HepG2 (cell line): ENCODE data around the gene PDIA5. TPM values are rescaled to one million over a fixed set of nuclear protein-coding genes. Genes with fewer than 3 reads are reported as not detected.
A peak's percentile ranks its signal among the peaks of the same experiment; 100 is the strongest.

Experiments used
- ATAC-seq: fragments of 200-7000 bp; cut with Tn5 transposase; 3 replicates; pipeline ENCODE4 v1.9.1; 2020; ENCODE audit warnings: mild to moderate bottlenecking, moderate library complexity
- BruUV-seq: library from RNA; stranded (reverse); fragments of 400-500 nt; replicated peaks from 2 replicates; lab custom pipeline; 2021; lab: Mats Ljungman, UMichigan
- CTCF ChIA-PET: fragments of 300-600 bp; formaldehyde crosslinking; extraction: SDS; loops from one replicate; lab custom pipeline; 2021; ENCODE audit warnings: low total read pairs, inconsistent platforms, low intra/inter-chr PET ratio; lab: Yijun Ruan, JAX
- POLR2A ChIA-PET: fragments of 350-600 bp; sonication (Branson Sonifier 250); formaldehyde crosslinking; loops from one replicate; lab custom pipeline; 2020; ENCODE audit warnings: antibody characterized with exemption, inconsistent platforms; lab: Yijun Ruan, JAX
- DNase-seq: peaks from one replicate; pipeline ENCODE4 v3.0.0-alpha.2; 2015; ENCODE audit warnings: low spot score
- FAIRE-seq: peaks from 3 replicates; lab custom pipeline; 2011; peaks lifted over from hg19 to GRCh38; lab: Jason Lieb, UNC
- H2AFZ ChIP-seq: one replicate; pipeline ENCODE4 v1.6.1; 2011; ENCODE audit warnings: low read length, inconsistent platforms
- H3K27ac ChIP-seq: fragments of 300-600 bp; 3 replicates; pipeline ENCODE4 v1.8.0; 2011; ENCODE audit warnings: mixed run types, mild to moderate bottlenecking, mixed read lengths, low read length, inconsistent platforms; ENCODE audit not compliant: insufficient read depth; ENCODE audit errors: extremely low read length
- H3K27me3 ChIP-seq, 2 experiments: fragments of 200-600 bp in 1 of 2; 2 replicates in 1 of 2; 3 replicates in 1 of 2; pipeline versions ENCODE4 v1.6.0 to v1.8.0; 2011; ENCODE audit warnings: low read length in 2 of 2, mild to moderate bottlenecking in 2 of 2, moderate library complexity in 2 of 2, inconsistent platforms in 1 of 2; ENCODE audit not compliant: insufficient read depth in 2 of 2, control insufficient read depth in 1 of 2
- H3K36me3 ChIP-seq, 2 experiments: fragments of 200-600 bp in 1 of 2; replicated peaks in 1 of 2; 2 replicates in 1 of 2; 3 replicates in 1 of 2; pipeline versions ENCODE4 v1.5.1 to v1.8.0; 2011; ENCODE audit warnings: low read length in 2 of 2, inconsistent platforms in 1 of 2; ENCODE audit not compliant: insufficient read depth in 2 of 2, control insufficient read depth in 1 of 2
- H3K4me1 ChIP-seq: 2 replicates; pipeline ENCODE4 v1.5.1; 2012; ENCODE audit warnings: low read length, inconsistent platforms; ENCODE audit not compliant: insufficient read depth
- H3K4me2 ChIP-seq: 2 replicates; pipeline ENCODE4 v1.6.0; 2011; ENCODE audit warnings: low read depth, low read length, inconsistent platforms
- H3K4me3 ChIP-seq, 3 experiments: fragments of 200-600 bp in 1 of 3; sonication (generic), shearing (Covaris generic) in 1 of 3; replicated peaks in 1 of 3; 2 replicates each; pipeline ENCODE4 v1.5.1; 2011 to 2016; ENCODE audit warnings: low read length in 3 of 3, inconsistent platforms in 2 of 3, low read depth in 2 of 3, mild to moderate bottlenecking in 2 of 3, control low read depth in 1 of 3, mixed read lengths in 1 of 3; ENCODE audit not compliant: insufficient read depth in 1 of 3
- H3K79me2 ChIP-seq: one replicate; pipeline ENCODE4 v1.6.1; 2011; ENCODE audit warnings: low read length, inconsistent platforms; ENCODE audit not compliant: insufficient read depth
- H3K9ac ChIP-seq: 2 replicates; pipeline ENCODE4 v1.6.0; 2011; ENCODE audit warnings: mild to moderate bottlenecking, low read depth, low read length, inconsistent platforms; ENCODE audit not compliant: insufficient read depth
- H3K9me3 ChIP-seq: 2 replicates; pipeline ENCODE4 v1.5.1; 2012; ENCODE audit warnings: mild to moderate bottlenecking, low read length
- H4K20me1 ChIP-seq: 2 replicates; pipeline ENCODE4 v1.6.0; 2011; ENCODE audit warnings: inconsistent platforms, mild to moderate bottlenecking, low read length, moderate library complexity; ENCODE audit not compliant: insufficient read depth
- AGO1 ChIP-seq: fragments of 200-400 bp; formaldehyde crosslinking; IDR thresholded peaks from 2 replicates; pipeline ENCODE4 v1.6.1; 2017; ENCODE audit warnings: mild to moderate bottlenecking, low read depth, low read length, moderate library complexity; ENCODE audit not compliant: poor library complexity, severe bottlenecking
- AGO2 ChIP-seq: fragments of 200-400 bp; formaldehyde crosslinking; optimal IDR thresholded peaks from 2 replicates; pipeline ENCODE3; 2017; ENCODE audit warnings: mild to moderate bottlenecking, low read depth, low read length, moderate library complexity
- MXI1 ChIP-seq: IDR thresholded peaks from 3 replicates; pipeline ENCODE4 v1.6.1; 2012; ENCODE audit warnings: low read depth, low read length, inconsistent platforms, borderline replicate concordance
- RBM22 ChIP-seq: fragments of 200-400 bp; formaldehyde crosslinking; optimal IDR thresholded peaks from 2 replicates; pipeline ENCODE3; 2017; ENCODE audit warnings: mild to moderate bottlenecking, low read length, moderate library complexity
- SP1 ChIP-seq, 2 experiments: fragments of 450-650 bp in 1 of 2; sonication (generic) in 1 of 2; formaldehyde crosslinking in 1 of 2; IDR thresholded peaks; 2 replicates each; pipeline versions ENCODE4 v1.4.0 to v1.6.1; 2016 to 2020; ENCODE audit warnings: missing genetic modification reagents in 1 of 2
- ZNF24 ChIP-seq: fragments of 450-650 bp; IDR thresholded peaks from 2 replicates; pipeline ENCODE4 v1.6.1; 2017; ENCODE audit warnings: antibody characterized with exemption, mild to moderate bottlenecking
- ZNF674 ChIP-seq: sonication (generic); formaldehyde crosslinking; IDR thresholded peaks from 2 replicates; pipeline ENCODE4 v1.5.0; 2020; ENCODE audit warnings: low read depth, mild to moderate bottlenecking, missing genetic modification reagents
- WGBS: methylation state at CpG from one replicate; pipeline ENCODE4 v1.1.6; 2017; ENCODE audit warnings: low lambda C conversion rate; 5-methylcytosine and 5-hydroxymethylcytosine counted together
- in situ Hi-C: cut with HindIII; loops from 2 replicates; pipeline ENCODE4 v1.10.0; 2017; ENCODE audit warnings: low pct_unique_long_range_greater_than_20kb; ENCODE audit not compliant: extremely low pct_ligation_motif_present
- intact Hi-C: fragments of 100-400 bp; cut with micrococcal nuclease; formaldehyde crosslinking; loops from one replicate; pipeline ENCODE4 v1.10.0; 2022; ENCODE audit not compliant: unreplicated experiment
- polyA plus RNA-seq, 8 experiments: library from polyadenylated mRNA; depleted of rRNA in 3 of 8; stranded (reverse) in 7 of 8; unstranded in 1 of 8; fragments of >200 nt; fragmentation: Illumina TruSeq in 4 of 8; extraction: Trizol in 4 of 8; gene quantifications; 2 replicates each; pipeline versions ENCODE4 v1.2.1 to v1.2.3, GENCODE V29; 2011 to 2016; ENCODE audit warnings: low read depth in 4 of 8, missing spikeins in 1 of 8, mixed read lengths in 1 of 8; ENCODE audit not compliant: insufficient read depth in 1 of 8
- total RNA-seq, 5 experiments: library from RNA; depleted of rRNA; stranded (reverse); fragments of >200 nt; fragmentation: Illumina TruSeq; extraction: Trizol; gene quantifications; 2 replicates each; pipeline ENCODE4 v1.2.3, GENCODE V29; 2016; ENCODE audit warnings: low read depth in 1 of 5
- TF ChIP-seq, protein P1 (sequence below): sonication (generic); formaldehyde crosslinking; IDR thresholded peaks from 2 replicates; pipeline ENCODE4 v1.5.1; 2020; ENCODE audit warnings: mild to moderate bottlenecking, missing genetic modification reagents, moderate library complexity
- TF ChIP-seq, protein P2 (sequence below): sonication (generic); formaldehyde crosslinking; IDR thresholded peaks from 2 replicates; pipeline ENCODE4 v1.4.0; 2020; ENCODE audit warnings: missing genetic modification reagents, low read depth, mild to moderate bottlenecking, borderline replicate concordance

The PDIA5 gene
- total and polyA plus RNA-seq, 2 of the 13 experiments (the other 11 are each of a cell fraction or from before 2014, with no cell fraction given): 51.3 to 74.3 TPM

DNA sequence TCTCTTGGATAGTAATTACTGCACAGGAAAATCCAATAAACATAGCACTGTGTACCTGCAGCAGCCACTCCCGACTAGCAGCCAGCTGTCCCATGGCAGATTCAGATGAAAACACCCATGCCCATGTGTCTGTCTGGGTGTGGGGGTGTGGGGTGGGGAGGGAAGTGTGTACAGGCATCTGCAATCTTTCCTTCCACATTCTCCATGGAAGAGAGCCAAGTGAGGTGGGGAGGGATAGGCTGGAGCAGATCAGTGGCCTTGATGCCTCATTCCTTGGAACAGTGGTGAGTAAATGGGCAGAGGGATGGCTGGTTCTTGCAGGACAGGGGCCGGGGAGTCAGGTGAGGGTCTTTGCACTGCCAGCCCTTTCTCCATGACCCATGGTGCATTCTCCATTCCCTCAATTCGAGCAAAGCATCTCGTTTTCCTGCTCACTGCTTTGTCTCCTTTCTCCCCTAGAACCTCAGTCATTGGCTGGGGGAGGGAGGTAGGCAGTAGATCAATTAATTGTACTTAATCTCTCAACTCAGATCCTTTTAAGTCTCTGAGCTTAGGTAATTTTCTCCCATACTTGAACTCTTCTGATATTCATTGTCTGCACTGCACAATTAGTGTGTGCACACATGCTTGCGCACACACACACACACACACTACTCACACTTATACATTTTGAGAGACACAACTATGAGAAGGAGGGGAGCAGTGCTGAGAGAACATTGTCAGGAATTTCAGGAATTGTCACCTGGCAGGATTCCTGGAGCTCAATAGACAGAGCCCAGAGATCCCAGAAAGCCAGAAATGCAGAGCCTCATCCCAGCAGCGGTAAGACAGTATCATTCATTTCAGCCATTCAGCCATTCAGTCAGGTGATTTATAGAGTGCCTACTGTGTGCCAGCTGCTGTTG is 31.9 kb downstream of the PDIA5 start:
- Histone ChIP-seq H3K4me2 (no peak overlapping the region), H2AFZ (no peak overlapping the region), H3K27ac (no peak overlapping the region), H3K4me1 (no peaks in the 10 kb centered on the region), H3K9me3 (no peaks in the 10 kb centered on the region), H3K27me3 (no peaks in the 10 kb centered on the region), H3K36me3 (peaks cover 26 to 89% of the 10 kb centered on the region in 2 experiments; a peak in 4 of 5 replicates), H3K4me3 (no peak overlapping the region), H3K79me2 (peaks cover 6% of the 10 kb centered on the region), H4K20me1 (peaks cover 11% of the 10 kb centered on the region; the same call in 1 of the 2 replicates), H3K9ac (no peak overlapping the region)
- CTCF ChIA-PET: no interaction called here
- TF ChIP-seq SP1 (IDR thresholded peaks at IDR 0.05) (no peak), SP1 (CRISPR knock-in tag; IDR thresholded peaks at IDR 0.05) (no peak), AGO1 (no peak)
- in situ Hi-C loops: no loop called here
- DNase-seq (no peak), ATAC-seq (no peak), FAIRE-seq (no peak)
- intact Hi-C loops: no loop called here
- POLR2A ChIA-PET: no interaction called here
- BruUV-seq: no TSS peak
- WGBS: 95% methylated on average over 5 of the region's 6 CpGs

DNA sequence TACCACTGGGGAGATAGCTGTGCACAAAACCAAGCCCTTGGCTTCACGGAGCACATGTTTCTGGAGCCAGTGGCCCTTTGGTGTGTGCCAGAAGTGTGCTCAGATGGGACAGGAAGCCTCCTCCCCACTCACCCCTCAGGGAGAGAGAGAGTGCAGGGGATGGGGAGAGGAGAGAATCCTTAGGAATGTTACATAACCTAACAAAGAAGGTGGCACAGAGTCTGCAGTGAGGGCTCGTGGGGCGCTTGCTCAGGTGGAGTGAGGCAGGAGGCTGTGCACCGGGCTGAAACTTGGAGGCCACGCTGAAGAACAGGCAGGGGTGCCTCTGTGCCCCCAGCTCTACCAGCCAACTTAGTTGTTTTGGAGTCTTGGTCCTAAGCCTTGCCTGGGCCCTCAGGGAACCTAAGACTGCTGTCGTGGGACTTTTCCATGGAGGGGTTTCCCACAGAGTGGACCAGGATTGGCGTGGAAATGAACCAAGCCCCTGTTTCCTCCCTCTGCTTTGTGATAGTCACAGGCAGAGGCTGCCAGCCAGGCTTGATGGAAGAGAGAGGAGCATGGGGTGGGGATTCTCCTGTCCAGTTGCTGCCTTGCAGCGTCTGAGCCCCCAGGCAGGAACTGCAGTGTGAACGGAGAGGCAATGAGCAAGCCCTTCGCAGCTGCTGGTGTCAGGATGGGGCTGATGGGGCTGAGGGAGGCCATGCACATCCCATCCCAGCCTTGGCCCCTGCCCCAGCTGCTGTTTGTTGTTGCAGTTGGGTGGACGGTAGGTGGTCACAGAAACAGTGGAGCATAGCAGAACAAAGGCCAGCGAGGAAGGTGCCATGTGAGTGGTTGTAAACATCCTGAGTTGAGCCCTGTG is 32.7 kb downstream of the PDIA5 start:
- Histone ChIP-seq H3K9ac (no peak overlapping the region), H3K27me3 (no peaks in the 10 kb centered on the region), H3K4me3 (no peak overlapping the region), H3K27ac (no peak overlapping the region), H3K36me3 (peaks cover 32 to 89% of the 10 kb centered on the region in 2 experiments; a peak in 4 of 5 replicates), H3K4me2 (no peak overlapping the region), H4K20me1 (peaks cover 11% of the 10 kb centered on the region; the same call in 1 of the 2 replicates), H3K79me2 (peaks cover 6% of the 10 kb centered on the region), H2AFZ (no peak overlapping the region), H3K4me1 (no peaks in the 10 kb centered on the region), H3K9me3 (no peaks in the 10 kb centered on the region)
- FAIRE-seq (no peak), ATAC-seq (no peak), DNase-seq (no peak)
- in situ Hi-C loops: no loop called here
- intact Hi-C loops: no loop called here
- POLR2A ChIA-PET: no interaction called here
- CTCF ChIA-PET: no interaction called here
- BruUV-seq: no TSS peak
- 94% methylated on average over 5 of the region's 12 CpGs for WGBS
- TF ChIP-seq, protein P1, sequence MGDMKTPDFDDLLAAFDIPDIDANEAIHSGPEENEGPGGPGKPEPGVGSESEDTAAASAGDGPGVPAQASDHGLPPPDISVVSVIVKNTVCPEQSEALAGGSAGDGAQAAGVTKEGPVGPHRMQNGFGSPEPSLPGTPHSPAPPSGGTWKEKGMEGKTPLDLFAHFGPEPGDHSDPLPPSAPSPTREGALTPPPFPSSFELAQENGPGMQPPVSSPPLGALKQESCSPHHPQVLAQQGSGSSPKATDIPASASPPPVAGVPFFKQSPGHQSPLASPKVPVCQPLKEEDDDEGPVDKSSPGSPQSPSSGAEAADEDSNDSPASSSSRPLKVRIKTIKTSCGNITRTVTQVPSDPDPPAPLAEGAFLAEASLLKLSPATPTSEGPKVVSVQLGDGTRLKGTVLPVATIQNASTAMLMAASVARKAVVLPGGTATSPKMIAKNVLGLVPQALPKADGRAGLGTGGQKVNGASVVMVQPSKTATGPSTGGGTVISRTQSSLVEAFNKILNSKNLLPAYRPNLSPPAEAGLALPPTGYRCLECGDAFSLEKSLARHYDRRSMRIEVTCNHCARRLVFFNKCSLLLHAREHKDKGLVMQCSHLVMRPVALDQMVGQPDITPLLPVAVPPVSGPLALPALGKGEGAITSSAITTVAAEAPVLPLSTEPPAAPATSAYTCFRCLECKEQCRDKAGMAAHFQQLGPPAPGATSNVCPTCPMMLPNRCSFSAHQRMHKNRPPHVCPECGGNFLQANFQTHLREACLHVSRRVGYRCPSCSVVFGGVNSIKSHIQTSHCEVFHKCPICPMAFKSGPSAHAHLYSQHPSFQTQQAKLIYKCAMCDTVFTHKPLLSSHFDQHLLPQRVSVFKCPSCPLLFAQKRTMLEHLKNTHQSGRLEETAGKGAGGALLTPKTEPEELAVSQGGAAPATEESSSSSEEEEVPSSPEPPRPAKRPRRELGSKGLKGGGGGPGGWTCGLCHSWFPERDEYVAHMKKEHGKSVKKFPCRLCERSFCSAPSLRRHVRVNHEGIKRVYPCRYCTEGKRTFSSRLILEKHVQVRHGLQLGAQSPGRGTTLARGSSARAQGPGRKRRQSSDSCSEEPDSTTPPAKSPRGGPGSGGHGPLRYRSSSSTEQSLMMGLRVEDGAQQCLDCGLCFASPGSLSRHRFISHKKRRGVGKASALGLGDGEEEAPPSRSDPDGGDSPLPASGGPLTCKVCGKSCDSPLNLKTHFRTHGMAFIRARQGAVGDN (CRISPR knock-in tag): peak; percentile 27; the same call in 1 of the 2 replicates
- TF ChIP-seq ZNF674 (CRISPR knock-in tag): no peak
- no peak for TF ChIP-seq ZNF24
- TF ChIP-seq MXI1: no peak
- peak; percentile 23 for TF ChIP-seq RBM22
- TF ChIP-seq, protein P2, sequence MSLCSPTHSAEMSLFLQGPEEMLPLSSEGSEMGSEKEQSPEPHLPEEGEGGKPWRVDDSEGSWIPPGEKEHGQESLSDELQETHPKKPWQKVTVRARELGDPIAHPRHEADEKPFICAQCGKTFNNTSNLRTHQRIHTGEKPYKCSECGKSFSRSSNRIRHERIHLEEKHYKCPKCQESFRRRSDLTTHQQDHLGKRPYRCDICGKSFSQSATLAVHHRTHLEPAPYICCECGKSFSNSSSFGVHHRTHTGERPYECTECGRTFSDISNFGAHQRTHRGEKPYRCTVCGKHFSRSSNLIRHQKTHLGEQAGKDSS (CRISPR knock-in tag): no peak
- TF ChIP-seq AGO2: peak; percentile 22
